ENCODE measurements around the gene UPB1. TPM values are rescaled to one million over a fixed set of nuclear protein-coding genes. Genes with fewer than 3 reads are reported as not detected.

The UPB1 gene
- under 0.01 and 0.09 TPM in 2 replicates for total RNA-seq

DNA sequence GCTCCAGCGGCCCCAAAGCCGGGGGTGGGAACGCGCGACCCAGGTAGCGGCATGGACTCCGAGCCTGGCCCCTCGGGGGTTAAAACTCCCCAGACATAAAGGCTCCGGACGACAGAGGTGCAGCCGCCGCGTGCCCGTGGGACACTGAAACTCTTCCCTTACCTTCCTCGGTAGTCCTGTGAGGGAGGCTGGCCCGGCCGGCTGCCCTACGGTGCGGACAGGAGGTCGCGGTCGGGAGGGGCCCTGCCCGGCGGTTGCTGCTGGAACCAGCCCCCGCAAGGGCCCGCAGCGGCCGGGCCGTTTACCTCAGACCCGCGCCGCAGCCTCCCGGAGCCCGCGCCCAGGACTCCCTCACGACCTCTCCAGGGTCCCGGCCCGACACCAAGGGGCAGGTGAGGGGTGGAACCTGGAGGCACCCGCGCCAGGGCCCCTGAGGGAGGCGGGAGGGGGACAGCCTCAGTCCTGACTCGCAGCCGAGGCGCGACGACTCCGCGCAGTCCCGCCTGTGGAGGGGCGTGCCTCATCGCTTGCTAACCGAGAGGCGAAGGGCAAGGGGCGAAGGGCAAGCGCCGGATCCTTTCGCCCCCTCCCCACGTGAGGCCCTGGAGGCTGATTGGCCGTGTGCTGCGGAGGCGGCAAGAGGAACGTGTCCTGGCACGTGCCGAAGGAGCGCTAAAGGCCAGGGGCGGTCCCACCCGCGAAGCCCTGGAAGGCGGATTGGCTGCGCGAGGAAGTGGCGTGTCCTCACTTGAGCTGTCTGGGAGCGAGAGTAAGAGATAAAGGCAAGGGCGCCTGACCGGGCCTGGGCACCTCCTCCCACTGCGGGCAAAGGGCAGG is at the start of gene UPB1:
Gene UPB1, plus strand, starts transcription at position 805 of the 837 bp plus-strand sequence. CDS start 72 bp downstream, outside the sequence.

DNA sequence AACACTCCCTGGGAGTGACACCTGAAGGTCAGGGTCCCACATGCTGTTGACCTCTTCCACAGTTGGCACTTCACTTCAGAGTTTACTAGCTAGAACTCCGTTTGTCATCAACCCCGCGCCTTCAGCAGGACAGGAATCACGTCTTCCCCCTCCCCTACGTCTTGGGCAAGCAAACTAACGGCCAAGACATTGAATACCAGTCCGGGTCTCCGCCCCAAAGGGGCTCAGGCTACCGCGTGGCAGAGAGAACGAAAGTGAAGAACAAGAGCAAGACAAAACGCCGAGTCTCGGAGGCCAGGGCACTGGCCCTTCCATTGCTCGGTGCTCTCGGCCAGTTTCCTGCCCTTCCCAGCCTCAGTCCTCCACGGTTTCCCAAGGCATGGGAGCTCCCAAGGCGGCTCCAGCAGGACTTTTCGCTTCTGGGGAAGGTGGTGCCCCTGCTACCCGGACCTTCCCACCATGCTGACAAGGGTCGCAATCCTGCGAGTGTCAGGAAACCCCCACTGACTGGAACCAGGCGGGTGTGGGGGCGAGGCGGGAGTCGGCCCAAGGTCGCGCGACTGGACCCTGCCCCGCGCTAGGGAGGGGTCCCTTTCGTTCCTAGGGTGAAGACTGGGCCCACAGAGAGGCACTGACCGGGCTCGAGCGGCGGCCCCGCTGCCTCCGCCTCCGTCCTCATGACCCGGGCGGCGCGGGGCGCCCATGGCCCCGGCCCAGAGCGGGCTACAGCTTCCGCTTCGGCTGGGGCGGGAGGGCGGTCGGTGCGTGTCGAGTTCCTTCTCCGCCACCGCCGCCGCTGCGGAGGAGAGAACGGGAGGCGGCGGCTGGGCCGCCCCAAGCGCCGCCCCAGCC is 59.4 kb downstream of the UPB1 start, which contains the start of gene GUCD1:
Gene GUCD1, minus strand, starts transcription at position 826 of the 852 bp plus-strand sequence. Its CDS starts 147 bp downstream, at position 679.

DNA sequence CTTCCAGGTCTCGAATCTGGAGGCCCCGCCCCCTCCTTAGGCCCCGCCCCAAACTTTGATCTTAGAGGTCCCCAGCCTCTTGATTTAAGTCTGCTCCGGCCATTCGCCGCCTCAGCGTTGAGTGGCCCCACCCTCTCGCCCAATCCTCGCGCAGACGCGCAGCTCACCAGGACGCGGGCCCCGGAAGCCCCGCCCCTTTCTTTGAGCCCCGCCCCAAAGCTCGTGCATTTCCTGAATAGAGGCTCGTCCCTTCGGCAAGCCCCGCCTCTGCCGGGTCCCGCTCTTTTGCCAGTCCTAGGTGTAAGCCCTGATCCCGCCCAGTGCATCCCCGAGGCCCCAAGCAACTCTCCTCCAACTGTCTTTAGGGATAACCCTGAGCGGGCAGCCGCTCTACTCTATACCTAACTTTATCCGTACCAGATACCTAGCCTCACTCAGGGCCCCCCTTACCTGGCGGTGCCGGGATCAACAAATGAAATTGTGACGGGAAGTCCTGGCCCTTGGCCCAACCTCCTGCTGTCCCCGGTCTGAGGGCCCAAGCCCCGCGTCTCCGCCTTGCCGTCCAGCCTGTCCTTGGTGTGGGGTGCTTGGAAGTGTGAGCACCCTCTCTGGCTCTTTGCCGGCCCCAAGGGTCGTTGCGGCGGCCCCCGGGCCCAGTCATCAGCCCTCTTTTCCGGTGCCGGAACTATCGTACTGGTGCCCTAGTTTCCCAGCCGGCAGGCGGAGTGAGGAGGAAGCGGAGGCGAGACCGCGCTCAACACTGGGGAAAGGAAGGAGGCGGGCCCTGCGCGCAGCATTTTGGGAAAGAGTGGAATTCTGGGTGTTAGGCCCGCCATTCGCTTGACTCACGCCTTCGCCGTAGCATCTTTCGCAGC is 60.3 kb downstream of the UPB1 start, which contains the start of gene SNRPD3:
Gene SNRPD3, plus strand, starts transcription at position 835 of the 875 bp plus-strand sequence. CDS start 1,676 bp downstream, outside the sequence.

Other genes with a start within 250 kb of the UPB1 start
- 57.9 and 68.8 TPM in 2 replicates for gene SPECC1L, start 224.5 kb upstream of the UPB1 start, total RNA-seq
- 1.5 and 2.0 TPM in 2 replicates for gene ADORA2A, start 67.7 kb upstream of the UPB1 start, total RNA-seq
- gene GUCD1, start 59.8 kb downstream of the UPB1 start, total RNA-seq: 176 and 220 TPM in 2 replicates
- gene SNRPD3, start 60.7 kb downstream of the UPB1 start, total RNA-seq: 161 and 194 TPM in 2 replicates
- 3.7 and 4.1 TPM in 2 replicates for gene LRRC75B, start 97.7 kb downstream of the UPB1 start, total RNA-seq
- gene GGT1, start 107.9 kb downstream of the UPB1 start, total RNA-seq: 2.3 and 11.3 TPM in 2 replicates